ENCODE data around the gene SESN3.

Gene SESN3

DNA sequence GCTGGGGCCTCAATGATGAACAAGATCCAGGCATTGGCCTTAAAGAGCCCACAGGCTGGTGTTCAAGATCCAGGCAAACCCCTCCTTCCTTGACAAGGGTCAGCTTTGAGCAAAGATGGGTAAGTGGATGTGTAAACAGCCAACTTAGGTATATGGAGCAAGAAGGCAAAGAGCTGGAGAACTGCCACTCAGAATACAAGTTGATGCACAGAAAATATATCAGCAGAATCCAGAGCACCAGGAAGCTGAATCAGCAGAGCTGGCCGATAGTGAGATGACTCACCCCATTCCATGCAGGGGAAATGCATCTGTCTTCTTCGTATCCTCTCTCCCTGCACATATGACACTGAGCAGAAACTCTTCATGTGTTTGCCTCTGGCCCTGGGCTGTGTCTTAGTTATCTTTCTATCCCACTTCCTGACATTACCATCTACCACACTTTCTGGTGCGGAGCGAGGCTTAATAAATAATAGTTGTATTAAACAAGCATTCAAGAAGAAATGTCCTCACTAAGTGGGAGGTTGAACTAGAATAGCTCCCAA, 83.6 kb downstream of the SESN3 start:
- H3K36me3 ChIP-seq (ENCODE audit: control insufficient read depth in 1 of 2, insufficient read depth in 2 of 2, low read length in 2 of 2): no peaks in the 10 kb centered on the region
- peak overlapping the region; percentile 67 for H2BK12ac ChIP-seq (ENCODE audit: low read length)
- H3K14ac ChIP-seq (ENCODE audit: low read length): no peak overlapping the region
- DNase-seq: peak; percentile 30 to 63
- H3K4me3 ChIP-seq (ENCODE audit: low read depth, low read length): no peak overlapping the region
- H3K9me3 ChIP-seq (ENCODE audit: insufficient read depth, low read depth, low read length): no peaks in the 10 kb centered on the region
- no peak overlapping the region for H3K9ac ChIP-seq (ENCODE audit: low read length)
- H2BK120ac ChIP-seq (ENCODE audit: insufficient read depth, low read length, poor library complexity): no peak overlapping the region
- H2AFZ ChIP-seq (ENCODE audit: insufficient read depth, low read length, poor library complexity): no peak overlapping the region
- no peak overlapping the region for H3K4ac ChIP-seq (ENCODE audit: low read depth, low read length)
- H3K27me3 ChIP-seq (ENCODE audit: insufficient read depth, low read length): no peaks in the 10 kb centered on the region
- H3K4me1 ChIP-seq (ENCODE audit: control insufficient read depth in 1 of 2, insufficient read depth in 2 of 2, low read length in 2 of 2): peaks cover 17 to 22% of the 10 kb centered on the region in 2 experiments
- peak overlapping the region; percentile 62 for H3K27ac ChIP-seq (ENCODE audit: low read depth, low read length)
- no peak overlapping the region for H4K91ac ChIP-seq (ENCODE audit: low read depth, low read length)
- H4K8ac ChIP-seq (ENCODE audit: low read depth, low read length): no peak overlapping the region
- WGBS (ENCODE audit: extremely low coverage, insufficient coverage, insufficient read length): no CpG with 5 or more reads among the region's 4 CpGs
- no peak overlapping the region for H2BK5ac ChIP-seq (ENCODE audit: low read depth, low read length, poor library complexity)
- no peak overlapping the region for H4K12ac ChIP-seq (ENCODE audit: low read depth, low read length)
- H3K18ac ChIP-seq (ENCODE audit: low read length): no peak overlapping the region
- no peak overlapping the region for H3K4me2 ChIP-seq (ENCODE audit: low read length)
- H3K23ac ChIP-seq (ENCODE audit: low read length): no peak overlapping the region
- H3K79me1 ChIP-seq (ENCODE audit: low read length): peaks cover 29% of the 10 kb centered on the region
- peaks cover 10% of the 10 kb centered on the region for H3K79me2 ChIP-seq (ENCODE audit: control insufficient read depth, insufficient read depth, low read length, poor library complexity)
- H2AK5ac ChIP-seq (ENCODE audit: low read length): no peak overlapping the region

GRCh38 chr11:95145430-95146060, 85.5 kb downstream of the SESN3 start:
- no peak overlapping the region for H3K27ac ChIP-seq (ENCODE audit: low read depth, low read length)
- peaks cover 17 to 20% of the 10 kb centered on the region in 2 experiments for H3K4me1 ChIP-seq (ENCODE audit: control insufficient read depth in 1 of 2, insufficient read depth in 2 of 2, low read length in 2 of 2)
- no peak for DNase-seq
- H3K4ac ChIP-seq (ENCODE audit: low read depth, low read length): peak overlapping the region; percentile 29
- peak overlapping the region; percentile 64 for H2BK120ac ChIP-seq (ENCODE audit: insufficient read depth, low read length, poor library complexity)
- no CpG with 5 or more reads among the region's 4 CpGs for WGBS (ENCODE audit: extremely low coverage, insufficient coverage, insufficient read length)
- no peak overlapping the region for H3K4me2 ChIP-seq (ENCODE audit: low read length)
- no peaks in the 10 kb centered on the region for H3K36me3 ChIP-seq (ENCODE audit: control insufficient read depth in 1 of 2, insufficient read depth in 2 of 2, low read length in 2 of 2)
- peaks cover 23% of the 10 kb centered on the region for H3K79me1 ChIP-seq (ENCODE audit: low read length)
- peak overlapping the region; percentile 59 for H4K91ac ChIP-seq (ENCODE audit: low read depth, low read length)
- H3K18ac ChIP-seq (ENCODE audit: low read length): no peak overlapping the region
- H3K9me3 ChIP-seq (ENCODE audit: insufficient read depth, low read depth, low read length): no peaks in the 10 kb centered on the region
- H4K12ac ChIP-seq (ENCODE audit: low read depth, low read length): no peak overlapping the region
- no peak overlapping the region for H2BK5ac ChIP-seq (ENCODE audit: low read depth, low read length, poor library complexity)
- H3K4me3 ChIP-seq (ENCODE audit: low read depth, low read length): no peak overlapping the region
- H3K9ac ChIP-seq (ENCODE audit: low read length): no peak overlapping the region
- H2AK5ac ChIP-seq (ENCODE audit: low read length): peak overlapping the region; percentile 44
- H2AFZ ChIP-seq (ENCODE audit: insufficient read depth, low read length, poor library complexity): no peak overlapping the region
- H3K27me3 ChIP-seq (ENCODE audit: insufficient read depth, low read length): no peaks in the 10 kb centered on the region
- H3K23ac ChIP-seq (ENCODE audit: low read length): no peak overlapping the region
- peak overlapping the region; percentile 35 for H3K14ac ChIP-seq (ENCODE audit: low read length)
- no peak overlapping the region for H4K8ac ChIP-seq (ENCODE audit: low read depth, low read length)
- H2BK12ac ChIP-seq (ENCODE audit: low read length): peak overlapping the region; percentile 7
- peaks cover 3% of the 10 kb centered on the region for H3K79me2 ChIP-seq (ENCODE audit: control insufficient read depth, insufficient read depth, low read length, poor library complexity)

GRCh38 chr11:95144313-95145235, 86.4 kb downstream of the SESN3 start:
- H3K4ac ChIP-seq (ENCODE audit: low read depth, low read length): no peak overlapping the region
- H3K9ac ChIP-seq (ENCODE audit: low read length): no peak overlapping the region
- H3K36me3 ChIP-seq (ENCODE audit: control insufficient read depth in 1 of 2, insufficient read depth in 2 of 2, low read length in 2 of 2): no peaks in the 10 kb centered on the region
- H2BK12ac ChIP-seq (ENCODE audit: low read length): peak overlapping the region; percentile 66
- H3K4me1 ChIP-seq (ENCODE audit: control insufficient read depth in 1 of 2, insufficient read depth in 2 of 2, low read length in 2 of 2): peaks cover 9 to 13% of the 10 kb centered on the region in 2 experiments
- H2BK120ac ChIP-seq (ENCODE audit: insufficient read depth, low read length, poor library complexity): no peak overlapping the region
- no peak for DNase-seq
- H3K18ac ChIP-seq (ENCODE audit: low read length): peak overlapping the region; percentile 48
- peak overlapping the region; percentile 42 for H3K14ac ChIP-seq (ENCODE audit: low read length)
- H3K27ac ChIP-seq (ENCODE audit: low read depth, low read length): no peak overlapping the region
- WGBS (ENCODE audit: extremely low coverage, insufficient coverage, insufficient read length): no CpG with 5 or more reads among the region's 7 CpGs
- H3K4me2 ChIP-seq (ENCODE audit: low read length): no peak overlapping the region
- peaks cover 14% of the 10 kb centered on the region for H3K79me1 ChIP-seq (ENCODE audit: low read length)
- no peak overlapping the region for H3K4me3 ChIP-seq (ENCODE audit: low read depth, low read length)
- no peak overlapping the region for H3K23ac ChIP-seq (ENCODE audit: low read length)
- H4K8ac ChIP-seq (ENCODE audit: low read depth, low read length): no peak overlapping the region
- H2BK5ac ChIP-seq (ENCODE audit: low read depth, low read length, poor library complexity): no peak overlapping the region
- no peak overlapping the region for H4K12ac ChIP-seq (ENCODE audit: low read depth, low read length)
- no peak overlapping the region for H2AFZ ChIP-seq (ENCODE audit: insufficient read depth, low read length, poor library complexity)
- H3K27me3 ChIP-seq (ENCODE audit: insufficient read depth, low read length): no peaks in the 10 kb centered on the region
- no peak overlapping the region for H2AK5ac ChIP-seq (ENCODE audit: low read length)
- peak overlapping the region; percentile 4 for H4K91ac ChIP-seq (ENCODE audit: low read depth, low read length)
- H3K9me3 ChIP-seq (ENCODE audit: insufficient read depth, low read depth, low read length): no peaks in the 10 kb centered on the region
- H3K79me2 ChIP-seq (ENCODE audit: control insufficient read depth, insufficient read depth, low read length, poor library complexity): no peaks in the 10 kb centered on the region

- H3K79me2 ChIP-seq (ENCODE audit: control insufficient read depth, insufficient read depth, low read length, poor library complexity): no peaks in the 10 kb centered on the region
- H3K4me3 ChIP-seq (ENCODE audit: low read depth, low read length): peak overlapping the region; percentile 20
- H3K18ac ChIP-seq (ENCODE audit: low read length): no peak overlapping the region
- no peak overlapping the region for H3K23ac ChIP-seq (ENCODE audit: low read length)
- H3K36me3 ChIP-seq (ENCODE audit: control insufficient read depth in 1 of 2, insufficient read depth in 2 of 2, low read length in 2 of 2): no peaks in the 10 kb centered on the region
- no peak overlapping the region for H2BK120ac ChIP-seq (ENCODE audit: insufficient read depth, low read length, poor library complexity)
- H3K4me2 ChIP-seq (ENCODE audit: low read length): no peak overlapping the region
- H3K27ac ChIP-seq (ENCODE audit: low read depth, low read length): no peak overlapping the region
- H3K4me1 ChIP-seq (ENCODE audit: control insufficient read depth in 1 of 2, insufficient read depth in 2 of 2, low read length in 2 of 2): peaks cover 2 to 5% of the 10 kb centered on the region in 2 experiments
- no peak overlapping the region for H3K4ac ChIP-seq (ENCODE audit: low read depth, low read length)
- no peaks in the 10 kb centered on the region for H3K27me3 ChIP-seq (ENCODE audit: insufficient read depth, low read length)
- H2BK5ac ChIP-seq (ENCODE audit: low read depth, low read length, poor library complexity): no peak overlapping the region
- no peak overlapping the region for H4K91ac ChIP-seq (ENCODE audit: low read depth, low read length)
- no peak for DNase-seq
- no peak overlapping the region for H2AK5ac ChIP-seq (ENCODE audit: low read length)
- H3K79me1 ChIP-seq (ENCODE audit: low read length): peaks cover 7% of the 10 kb centered on the region
- no peak overlapping the region for H3K9ac ChIP-seq (ENCODE audit: low read length)
- no CpG with 5 or more reads among the region's 6 CpGs for WGBS (ENCODE audit: extremely low coverage, insufficient coverage, insufficient read length)
- no peak overlapping the region for H4K8ac ChIP-seq (ENCODE audit: low read depth, low read length)
- H4K12ac ChIP-seq (ENCODE audit: low read depth, low read length): no peak overlapping the region
- no peak overlapping the region for H3K14ac ChIP-seq (ENCODE audit: low read length)
- no peak overlapping the region for H2AFZ ChIP-seq (ENCODE audit: insufficient read depth, low read length, poor library complexity)
- H2BK12ac ChIP-seq (ENCODE audit: low read length): no peak overlapping the region
- H3K9me3 ChIP-seq (ENCODE audit: insufficient read depth, low read depth, low read length): no peaks in the 10 kb centered on the region
Measured at GRCh38 chr11:95143106-95143681, 87.8 kb downstream of the SESN3 start.
